HG02763 (cell line): ENCODE data around the gene ROCK1.
"Not testable (repeated sequence)": the region's sequence is repeated elsewhere in the genome, so short reads cannot be mapped to it uniquely, and the experiment has no call there.

Experiments used
- ATAC-seq: cut with Tn5 transposase; IDR thresholded peaks from one replicate; pipeline ENCODE4 v1.9.1; 2021; ENCODE audit warnings: mild to moderate bottlenecking, moderate library complexity; ENCODE audit not compliant: unreplicated experiment

ROCK1 gene

GRCh38 chr18:21056545-21056944, 55.1 kb downstream of the ROCK1 start:
- no peak for ATAC-seq

GRCh38 chr18:21054252-21054821, 57.3 kb downstream of the ROCK1 start:
- no peak for ATAC-seq

GRCh38 chr18:21053127-21053526, 58.5 kb downstream of the ROCK1 start:
- no peak for ATAC-seq

GRCh38 chr18:21052385-21052784, 59.2 kb downstream of the ROCK1 start:
- ATAC-seq: no peak

- ATAC-seq: no peak
Observed at GRCh38 chr18:21051620-21052019, 60.0 kb downstream of the ROCK1 start.

GRCh38 chr18:21049306-21049705, 62.3 kb downstream of the ROCK1 start:
- no peak for ATAC-seq

- no peak for ATAC-seq
Observed at GRCh38 chr18:21047126-21047525, 64.5 kb downstream of the ROCK1 start.

- no peak for ATAC-seq
Observed at GRCh38 chr18:21040466-21040865, 71.1 kb downstream of the ROCK1 start.

- ATAC-seq: no peak
Observed at GRCh38 chr18:21038201-21038600, 73.4 kb downstream of the ROCK1 start.

- no peak for ATAC-seq
Observed at GRCh38 chr18:21031845-21032244, 79.8 kb downstream of the ROCK1 start.

- ATAC-seq: not testable (repeated sequence)
Observed at GRCh38 chr18:21018257-21018656, 93.4 kb downstream of the ROCK1 start.

GRCh38 chr18:21012308-21012707, 99.3 kb downstream of the ROCK1 start:
- ATAC-seq: no peak

- ATAC-seq: no peak
Observed at GRCh38 chr18:21004726-21005125, 106.9 kb downstream of the ROCK1 start.

GRCh38 chr18:21000667-21001066, 110.9 kb downstream of the ROCK1 start:
- ATAC-seq: no peak

- ATAC-seq: no peak
Observed at GRCh38 chr18:20997371-20997770, 114.2 kb downstream of the ROCK1 start.

- no peak for ATAC-seq
Observed at GRCh38 chr18:20996418-20996817, 115.2 kb downstream of the ROCK1 start.

- no peak for ATAC-seq
Observed at GRCh38 chr18:20988726-20989125, 122.9 kb downstream of the ROCK1 start.

- ATAC-seq: no peak
Observed at GRCh38 chr18:20975077-20975476, 136.5 kb downstream of the ROCK1 start.

- ATAC-seq: no peak
Observed at GRCh38 chr18:20971886-20972267, 139.7 kb downstream of the ROCK1 start.

- no peak for ATAC-seq
Observed at GRCh38 chr18:20966795-20967194, 144.8 kb downstream of the ROCK1 start.

- no peak for ATAC-seq
Observed at GRCh38 chr18:20963027-20963426, 148.6 kb downstream of the ROCK1 start.

- ATAC-seq: no peak
Observed at GRCh38 chr18:20960735-20961134, 150.9 kb downstream of the ROCK1 start.

GRCh38 chr18:20950827-20951226, 160.8 kb downstream of the ROCK1 start:
- not testable (repeated sequence) for ATAC-seq
